NB4 (cell line): ENCODE results near the gene LAMB3.

Source experiments
- DNase-seq: peaks from one replicate; pipeline ENCODE4 v3.0.0; 2010; ENCODE audit warnings: low read depth
- H3K4me3 ChIP-seq: one replicate; pipeline ENCODE4 v1.5.1; 2011; ENCODE audit warnings: mild to moderate bottlenecking, low read depth, low read length, moderate library complexity
- CTCF ChIP-seq: IDR thresholded peaks from one replicate; pipeline ENCODE4 v1.5.1; 2012; ENCODE audit warnings: low read depth, low read length
- MYC ChIP-seq: IDR thresholded peaks from 2 replicates; pipeline ENCODE4 v1.6.1; 2011; ENCODE audit warnings: low read depth, low read length
- POLR2A ChIP-seq: IDR thresholded peaks from 2 replicates; pipeline ENCODE4 v1.6.1; 2011; ENCODE audit warnings: mild to moderate bottlenecking; ENCODE audit not compliant: insufficient read length; ENCODE audit errors: extremely low read depth
- TF ChIP-seq, protein P1 (sequence below): IDR thresholded peaks from 2 replicates; pipeline ENCODE4 v1.6.1; 2011; ENCODE audit warnings: low read depth, low read length

LAMB3 gene

DNA sequence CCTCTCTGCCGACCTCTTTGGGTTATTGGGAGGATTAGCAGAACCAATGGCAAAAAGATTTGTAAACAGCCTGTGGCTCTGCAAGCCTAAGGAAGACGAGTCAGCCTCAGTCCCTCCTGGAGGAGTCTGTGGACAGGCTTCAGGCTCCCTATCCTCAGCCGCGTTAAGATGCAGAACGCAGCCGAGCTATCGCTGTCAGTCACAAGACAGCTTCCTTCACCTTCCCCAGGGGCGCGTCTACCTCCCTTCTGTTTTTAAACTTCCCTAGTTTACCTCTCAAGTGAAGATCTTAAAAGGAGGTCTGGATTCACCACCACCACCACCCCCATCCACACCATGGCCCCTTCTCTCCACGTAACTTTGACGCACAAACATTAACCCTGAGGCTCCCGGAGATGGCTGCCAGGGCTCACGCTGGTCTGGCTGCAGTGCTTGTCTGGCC, 68.0 kb downstream of the LAMB3 start:
- DNase-seq: no peak
- TF ChIP-seq, protein P1, sequence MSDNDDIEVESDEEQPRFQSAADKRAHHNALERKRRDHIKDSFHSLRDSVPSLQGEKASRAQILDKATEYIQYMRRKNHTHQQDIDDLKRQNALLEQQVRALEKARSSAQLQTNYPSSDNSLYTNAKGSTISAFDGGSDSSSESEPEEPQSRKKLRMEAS: no peak
- TF ChIP-seq MYC (no peak), CTCF (no peak), POLR2A (no peak)
- H3K4me3 ChIP-seq: no peak overlapping the region

DNA sequence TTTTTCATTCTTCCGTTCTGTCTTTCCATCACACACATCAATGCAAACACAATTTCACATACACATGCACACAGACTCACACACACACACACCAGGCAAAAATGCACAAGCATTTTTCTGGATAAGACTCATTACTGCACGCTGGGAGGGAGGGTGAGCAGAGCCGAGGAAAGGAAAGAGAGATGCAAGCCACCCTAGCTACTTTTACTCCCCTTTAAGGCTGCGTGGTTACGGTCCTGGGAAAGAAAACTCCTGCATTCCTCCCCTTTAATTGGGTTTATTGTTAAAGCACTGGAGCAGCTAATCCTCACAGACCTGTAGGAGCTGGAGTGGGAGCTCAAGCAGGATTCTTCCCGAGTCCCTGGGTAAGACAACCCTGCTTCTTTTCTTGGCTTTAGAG, 68.8 kb downstream of the LAMB3 start, which contains the start of gene CAMK1G:
Gene CAMK1G (plus strand): TSS at position 307 of the 400 bp plus-strand sequence. CDS start 11,270 bp downstream, outside the sequence.
- DNase-seq: no peak
- H3K4me3 ChIP-seq: no peak within 1 kb of the TSS
- TF ChIP-seq, protein P1: no peak
- TF ChIP-seq MYC (no peak), POLR2A (no peak), CTCF (no peak)

GRCh38 chr1:209580577-209580976, 71.6 kb downstream of the LAMB3 start:
- no peak overlapping the region for H3K4me3 ChIP-seq
- DNase-seq: no peak
- TF ChIP-seq, protein P1: no peak
- no peak for TF ChIP-seq CTCF
- no peak for TF ChIP-seq POLR2A
- TF ChIP-seq MYC: no peak

- no peak for TF ChIP-seq MYC
- TF ChIP-seq, protein P1: no peak
- no peak for TF ChIP-seq POLR2A
- no peak for TF ChIP-seq CTCF
- no peak for DNase-seq
- H3K4me3 ChIP-seq: no peak overlapping the region
Measured at GRCh38 chr1:209577346-209577745, 74.9 kb downstream of the LAMB3 start.

- peak; percentile 53 for DNase-seq
- TF ChIP-seq CTCF: peak; percentile 85
- no peak for TF ChIP-seq MYC
- TF ChIP-seq, protein P1: no peak
- TF ChIP-seq POLR2A: no peak
Measured at GRCh38 chr1:209576392-209577197, 75.6 kb downstream of the LAMB3 start.

More at GRCh38 chr1:209576392-209577197, 75.6 kb downstream of the LAMB3 start:
- no peak overlapping the region for H3K4me3 ChIP-seq
